ENCODE data around the gene SKIC8.

The SKIC8 gene

DNA sequence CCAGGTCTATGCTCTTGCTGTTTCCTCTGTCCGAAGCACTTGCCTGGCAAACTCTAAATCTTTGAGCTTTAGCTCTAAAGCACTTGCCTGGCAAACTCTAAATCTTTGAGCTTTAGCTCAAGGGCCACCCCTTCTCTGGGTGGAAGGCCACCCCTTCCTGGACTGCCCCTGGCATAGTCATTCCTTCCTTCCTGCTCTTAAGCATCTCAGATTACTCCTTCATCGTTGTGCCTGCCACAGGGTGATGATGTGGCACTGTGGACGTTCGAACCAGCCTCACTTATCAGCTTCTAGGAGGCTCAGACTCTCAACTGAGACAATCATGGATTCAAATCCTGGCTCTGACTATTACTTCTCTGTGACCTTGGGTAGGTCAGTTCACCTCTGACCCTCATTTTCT is 30.2 kb upstream of the SKIC8 start:
- H3K27ac ChIP-seq, result no peak overlapping the region
- CTCF ChIA-PET, result no interaction called here
- POLR2A ChIA-PET (ENCODE audit: low non-redundant PET), result no interaction called here
- TF ChIP-seq, protein P1, sequence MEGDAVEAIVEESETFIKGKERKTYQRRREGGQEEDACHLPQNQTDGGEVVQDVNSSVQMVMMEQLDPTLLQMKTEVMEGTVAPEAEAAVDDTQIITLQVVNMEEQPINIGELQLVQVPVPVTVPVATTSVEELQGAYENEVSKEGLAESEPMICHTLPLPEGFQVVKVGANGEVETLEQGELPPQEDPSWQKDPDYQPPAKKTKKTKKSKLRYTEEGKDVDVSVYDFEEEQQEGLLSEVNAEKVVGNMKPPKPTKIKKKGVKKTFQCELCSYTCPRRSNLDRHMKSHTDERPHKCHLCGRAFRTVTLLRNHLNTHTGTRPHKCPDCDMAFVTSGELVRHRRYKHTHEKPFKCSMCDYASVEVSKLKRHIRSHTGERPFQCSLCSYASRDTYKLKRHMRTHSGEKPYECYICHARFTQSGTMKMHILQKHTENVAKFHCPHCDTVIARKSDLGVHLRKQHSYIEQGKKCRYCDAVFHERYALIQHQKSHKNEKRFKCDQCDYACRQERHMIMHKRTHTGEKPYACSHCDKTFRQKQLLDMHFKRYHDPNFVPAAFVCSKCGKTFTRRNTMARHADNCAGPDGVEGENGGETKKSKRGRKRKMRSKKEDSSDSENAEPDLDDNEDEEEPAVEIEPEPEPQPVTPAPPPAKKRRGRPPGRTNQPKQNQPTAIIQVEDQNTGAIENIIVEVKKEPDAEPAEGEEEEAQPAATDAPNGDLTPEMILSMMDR (conservative IDR thresholded peaks at IDR 0.05; ENCODE audit: low read depth), result no peak
- no peak for DNase-seq (ENCODE audit: low spot score)

DNA sequence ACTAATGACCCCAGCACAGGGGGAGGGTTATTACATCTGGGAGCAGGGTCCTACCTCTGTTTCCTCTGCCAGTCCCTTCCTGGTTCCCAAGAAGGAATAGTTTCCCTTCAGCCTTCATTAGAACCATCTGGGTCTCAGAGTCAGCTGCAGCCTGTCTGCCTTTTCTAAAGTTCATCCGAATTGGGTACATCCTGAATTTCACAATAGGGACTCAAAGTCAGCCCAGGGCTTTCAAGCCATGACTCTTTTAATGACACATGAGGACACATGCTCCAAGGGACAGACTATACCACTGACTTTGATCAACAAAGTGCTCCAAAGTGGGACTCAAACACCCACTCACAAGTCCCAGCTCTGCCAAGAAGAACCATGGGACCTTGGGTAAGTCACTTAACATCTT is 28.1 kb upstream of the SKIC8 start:
- POLR2A ChIA-PET (ENCODE audit: low non-redundant PET), result interaction anchor here (0.6 kb wide), 1 partner anchor 52 kb away, joined by 3 read pairs; no protein-coding TSS in a partner anchor
- DNase-seq (ENCODE audit: low spot score), result no peak
- CTCF ChIA-PET, result interaction anchor here (1.0 kb wide), 1 partner anchor 95 kb away, joined by 3 read pairs; no protein-coding TSS in a partner anchor
- H3K27ac ChIP-seq, result no peak overlapping the region
- TF ChIP-seq, protein P1 (conservative IDR thresholded peaks at IDR 0.05; ENCODE audit: low read depth), result no peak

DNA sequence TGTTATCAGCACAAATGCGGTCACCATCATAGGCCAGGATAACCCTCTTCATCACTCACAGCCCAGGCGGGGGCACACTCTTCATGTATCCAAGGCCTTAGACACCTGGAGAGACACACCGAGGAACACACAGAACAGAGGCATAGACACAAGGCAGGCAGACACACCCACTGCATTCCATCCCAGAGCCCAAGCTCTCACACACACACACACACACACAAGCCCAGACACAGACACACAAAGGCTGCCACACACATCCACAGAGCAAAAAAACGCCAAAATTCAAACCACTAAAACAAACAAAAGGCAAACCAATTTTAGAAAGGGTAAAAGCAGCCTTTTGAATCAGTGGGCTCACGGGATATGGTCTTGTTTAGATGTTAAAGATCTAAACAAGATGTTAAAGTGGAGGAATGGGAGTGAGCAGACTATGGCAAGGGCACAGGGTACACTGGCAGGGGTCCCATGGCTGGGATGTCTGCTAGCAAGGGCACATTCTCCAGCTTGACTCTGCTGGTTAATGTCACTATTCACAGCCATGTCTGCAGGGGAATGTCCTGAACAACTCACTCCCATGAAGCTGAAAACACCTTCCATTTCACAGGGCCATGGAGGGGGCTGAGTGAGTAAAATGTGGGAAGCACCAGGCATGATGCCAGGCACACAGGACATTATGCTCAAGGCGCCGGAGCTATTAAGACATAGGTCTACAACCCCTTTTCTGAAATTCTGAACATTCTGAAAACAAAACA is 25.9 kb upstream of the SKIC8 start:
- TF ChIP-seq, protein P1 (conservative IDR thresholded peaks at IDR 0.05; ENCODE audit: low read depth), result no peak
- H3K27ac ChIP-seq, result no peak overlapping the region
- ChIA-PET CTCF (interaction anchor here (0.6 to 2.0 kb wide), 2 partner anchors 72 to 299 kb away, joined by 4 to 5 read pairs; no protein-coding TSS in a partner anchor), POLR2A (ENCODE audit: low non-redundant PET) (no interaction called here)
- no peak for DNase-seq (ENCODE audit: low spot score)

DNA sequence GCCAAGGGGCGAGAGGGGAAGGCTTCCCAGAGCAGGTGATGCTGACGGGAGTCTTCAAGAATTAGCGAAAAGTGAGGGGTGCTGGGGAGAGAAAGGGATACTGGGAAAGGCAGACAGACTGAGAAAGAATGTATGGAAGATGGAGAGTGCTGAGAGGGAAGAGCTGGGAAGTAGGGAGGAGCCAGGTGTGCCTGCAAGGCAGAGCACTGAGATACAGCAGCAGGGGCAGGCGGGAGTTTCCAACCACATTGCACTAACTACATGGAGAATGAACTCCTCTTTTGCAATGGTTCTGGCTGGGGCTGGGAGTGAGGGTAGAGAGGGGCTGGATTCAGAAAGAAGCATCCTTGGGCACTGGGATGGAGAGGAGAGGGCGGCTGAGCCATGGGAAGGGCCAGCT is 24.7 kb upstream of the SKIC8 start:
- TF ChIP-seq, protein P1 (conservative IDR thresholded peaks at IDR 0.05; ENCODE audit: low read depth), result no peak
- H3K27ac ChIP-seq, result no peak overlapping the region
- no peak for DNase-seq (ENCODE audit: low spot score)
- ChIA-PET CTCF (no interaction called here), POLR2A (ENCODE audit: low non-redundant PET) (no interaction called here)

GRCh38 chr15:78323693-78324092 is 24.3 kb upstream of the SKIC8 start:
- CTCF ChIA-PET, result interaction anchor here (1.3 kb wide), 1 partner anchor 16 kb away, joined by 4 read pairs; no protein-coding TSS in a partner anchor

GRCh38 chr15:78322724-78323521 is 23.5 kb upstream of the SKIC8 start:
- no peak for DNase-seq (ENCODE audit: low spot score)
- no peak overlapping the region for H3K27ac ChIP-seq
- POLR2A ChIA-PET (ENCODE audit: low non-redundant PET), result no interaction called here
- TF ChIP-seq, protein P1 (conservative IDR thresholded peaks at IDR 0.05; ENCODE audit: low read depth), result no peak
- CTCF ChIA-PET, result interaction anchor here (0.6 to 1.8 kb wide), 3 partner anchors 15 to 92 kb away, joined by 4 read pairs; no protein-coding TSS in a partner anchor

More at GRCh38 chr15:78323693-78324092, 24.3 kb upstream of the SKIC8 start:
- POLR2A ChIA-PET (ENCODE audit: low non-redundant PET), result no interaction called here
- no peak overlapping the region for H3K27ac ChIP-seq
- DNase-seq (ENCODE audit: low spot score), result no peak
- TF ChIP-seq, protein P1 (conservative IDR thresholded peaks at IDR 0.05; ENCODE audit: low read depth), result no peak

Data from RWPE1 (cell line).